Dedifferentiated amniotic fluid mesenchymal stem cell (primary cell): ENCODE data around the gene EGFLAM.
"Not testable (repeated sequence)": the region's sequence is repeated elsewhere in the genome, so short reads cannot be mapped to it uniquely, and the experiment has no call there.

Source experiments
- DNase-seq: peaks from one replicate; pipeline ENCODE4 v3.0.0-alpha.2; 2016; ENCODE audit errors: extremely low spot score

The EGFLAM gene

GRCh38 chr5:38375423-38375822 lies 117.1 kb downstream of the EGFLAM start:
- no peak for DNase-seq

GRCh38 chr5:38376404-38376803 lies 118.0 kb downstream of the EGFLAM start:
- no peak for DNase-seq

GRCh38 chr5:38378579-38378978 lies 120.2 kb downstream of the EGFLAM start:
- no peak for DNase-seq

- no peak for DNase-seq
Observed at GRCh38 chr5:38379350-38379937, 121.1 kb downstream of the EGFLAM start.

- DNase-seq = no peak
Observed at GRCh38 chr5:38380537-38380936, 122.2 kb downstream of the EGFLAM start.

DNA sequence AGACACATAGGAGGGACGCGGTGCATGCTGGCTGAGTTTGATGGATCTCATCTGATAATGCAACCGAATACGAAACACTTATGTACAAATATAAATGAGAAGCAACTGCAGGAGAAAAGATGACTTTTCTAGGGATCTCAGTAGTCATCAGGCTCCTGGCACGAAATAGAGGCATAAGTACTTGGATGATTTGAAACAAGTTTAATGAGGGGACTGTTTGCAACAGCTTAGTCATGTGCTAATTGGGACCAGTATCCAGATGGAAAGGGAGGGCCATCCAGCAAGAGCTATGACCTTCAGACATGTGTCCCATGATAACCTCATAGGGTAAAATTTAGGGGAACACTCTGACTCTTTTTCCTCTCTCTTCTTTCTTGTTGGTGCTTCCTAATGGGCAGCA lies 123.0 kb downstream of the EGFLAM start:
- DNase-seq = no peak

DNA sequence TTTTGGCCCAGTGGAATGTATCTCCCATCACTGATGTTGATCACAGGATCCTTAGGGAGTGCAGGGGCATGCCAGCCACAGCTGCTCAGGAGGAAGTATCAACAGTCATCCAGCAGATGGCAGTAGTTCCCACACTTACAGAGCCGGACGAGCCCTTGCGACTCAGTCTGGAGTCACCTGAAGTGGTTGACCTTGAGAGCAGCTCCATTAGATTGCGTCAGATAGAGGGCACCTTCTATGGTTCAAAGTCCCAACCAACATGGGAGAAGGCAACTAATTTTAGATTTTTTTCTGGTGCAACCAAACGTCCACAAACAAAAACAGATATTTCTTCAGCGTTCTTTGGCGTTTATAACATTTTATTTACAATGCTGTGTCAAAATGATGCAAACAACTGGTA lies 124.5 kb downstream of the EGFLAM start:
- DNase-seq = peak; percentile 58

DNA sequence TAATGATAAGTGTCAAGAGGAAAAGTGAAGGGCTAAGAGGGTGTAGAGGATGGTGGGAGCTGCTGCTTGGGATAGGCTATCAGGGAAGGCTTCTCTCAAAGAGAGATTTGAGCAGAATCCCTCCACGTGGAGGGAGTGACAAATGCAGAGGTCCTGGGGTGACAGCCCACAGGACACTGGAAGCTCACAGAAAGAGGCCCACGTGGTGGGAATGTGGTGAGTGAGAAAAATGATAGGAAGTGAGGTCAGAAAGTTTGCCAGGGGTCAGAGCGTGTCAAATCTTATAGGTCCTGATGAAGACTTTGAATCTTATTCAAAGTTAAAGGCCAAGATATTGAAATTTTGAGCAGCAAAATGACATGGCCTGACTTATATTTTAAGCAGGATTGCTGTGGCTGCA lies 125.3 kb downstream of the EGFLAM start:
- DNase-seq = no peak

GRCh38 chr5:38384396-38384795 lies 126.0 kb downstream of the EGFLAM start:
- no peak for DNase-seq

DNA sequence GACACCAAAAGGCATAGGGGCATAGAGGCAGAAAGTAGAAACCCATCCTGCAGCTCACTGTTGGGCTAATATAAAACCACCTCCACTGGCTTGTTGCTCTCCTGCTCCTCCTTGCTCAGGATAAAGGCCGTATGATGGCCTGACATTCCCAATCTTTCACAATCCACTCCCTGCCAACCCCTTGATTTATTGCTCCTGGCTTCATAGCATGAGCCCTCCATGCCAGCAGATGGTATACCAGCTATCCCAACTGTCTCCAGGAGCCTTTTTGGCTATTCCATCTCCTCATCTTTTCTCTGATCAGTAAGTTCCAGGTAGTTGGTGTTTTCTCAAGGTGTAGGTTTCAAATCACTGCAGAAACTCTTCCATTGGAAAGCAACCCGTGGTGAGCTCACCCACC lies 128.8 kb downstream of the EGFLAM start:
- no peak for DNase-seq

GRCh38 chr5:38393636-38394035 lies 135.3 kb downstream of the EGFLAM start:
- no peak for DNase-seq

DNA sequence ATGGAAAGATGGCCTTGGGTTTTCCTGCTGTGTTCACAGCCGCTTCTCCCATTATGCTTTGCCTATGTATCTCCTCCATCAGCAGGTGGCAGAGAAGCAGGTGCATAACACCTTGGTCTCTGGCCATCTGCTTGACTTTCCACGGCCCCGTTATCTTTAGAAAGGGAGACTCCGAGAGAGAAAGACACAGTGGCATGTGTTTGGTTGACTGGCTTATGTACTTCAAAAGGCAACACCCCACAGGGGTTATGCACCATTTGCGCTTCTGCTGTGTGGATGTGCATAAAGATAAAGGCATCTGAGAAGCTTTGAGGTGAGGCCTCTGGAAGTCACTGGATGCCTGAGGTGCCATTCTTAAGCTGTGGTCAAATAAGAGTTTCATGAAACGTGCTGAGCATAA lies 138.4 kb downstream of the EGFLAM start:
- DNase-seq = no peak

DNA sequence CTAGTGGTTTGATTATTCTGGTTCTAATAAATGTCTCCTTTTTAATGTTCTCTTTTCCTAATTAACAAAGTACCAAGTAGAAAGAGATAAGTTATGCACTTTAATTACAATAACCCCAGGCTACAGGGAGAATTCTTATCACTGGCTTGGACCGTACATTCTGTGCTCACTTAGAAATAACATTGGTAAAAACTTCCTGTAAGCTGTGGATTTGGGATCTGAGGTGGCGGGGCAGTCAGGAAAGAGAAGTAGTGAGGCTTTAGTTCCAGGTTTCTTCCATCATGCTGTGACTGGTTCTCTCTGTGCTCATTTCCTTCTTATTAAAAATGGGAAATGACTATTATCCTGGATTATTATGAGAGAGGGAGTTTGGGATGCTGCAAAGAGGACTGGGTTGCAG lies 142.0 kb downstream of the EGFLAM start:
- DNase-seq = no peak

GRCh38 chr5:38401145-38401544 lies 142.8 kb downstream of the EGFLAM start:
- no peak for DNase-seq

- DNase-seq = no peak
Observed at GRCh38 chr5:38403406-38403805, 145.0 kb downstream of the EGFLAM start.

GRCh38 chr5:38403877-38404635 lies 145.7 kb downstream of the EGFLAM start:
- DNase-seq = no peak

GRCh38 chr5:38404667-38405276 lies 146.4 kb downstream of the EGFLAM start:
- no peak for DNase-seq

GRCh38 chr5:38408446-38409198 lies 150.3 kb downstream of the EGFLAM start:
- DNase-seq = no peak

GRCh38 chr5:38410304-38410990 lies 152.1 kb downstream of the EGFLAM start:
- no peak for DNase-seq

DNA sequence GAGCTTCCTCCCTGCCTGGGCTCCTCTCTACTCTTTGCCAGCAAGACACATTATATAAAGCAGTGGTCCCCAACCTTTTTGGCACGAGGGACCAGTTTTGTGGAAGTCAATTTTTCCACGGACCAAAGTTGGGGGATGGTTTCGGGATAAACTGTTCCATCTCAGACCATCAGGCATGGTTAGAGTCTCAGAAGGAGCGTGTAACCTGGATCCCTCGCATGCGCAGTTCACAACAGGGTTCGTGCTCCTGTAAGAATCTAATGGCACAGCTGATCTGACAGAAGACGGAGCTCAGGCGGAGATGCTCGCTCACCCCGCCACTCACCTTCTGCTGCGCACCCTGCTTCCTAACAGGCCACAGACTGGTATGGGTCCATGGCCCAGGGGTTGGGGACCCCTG lies 155.3 kb downstream of the EGFLAM start:
- DNase-seq = no peak

GRCh38 chr5:38414348-38414747 lies 156.0 kb downstream of the EGFLAM start:
- no peak for DNase-seq

DNA sequence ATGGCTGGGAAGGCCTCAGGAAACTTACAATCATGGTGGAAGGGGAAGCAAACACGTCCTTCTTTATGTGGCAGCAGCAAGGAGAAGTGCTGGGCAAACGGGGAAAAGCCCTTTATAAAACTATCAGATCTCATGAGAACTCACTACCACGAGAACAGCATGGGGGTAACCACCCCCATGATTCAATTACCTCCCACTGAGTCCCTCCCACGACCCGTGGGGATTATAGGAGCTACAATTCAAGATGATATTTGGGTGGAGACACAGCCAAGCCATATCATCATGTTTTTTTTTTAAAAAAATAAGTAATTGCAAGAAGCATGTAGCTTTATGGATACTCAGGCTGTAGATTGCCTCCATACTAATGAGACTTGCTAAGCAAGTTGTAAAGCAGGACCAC lies 157.4 kb downstream of the EGFLAM start:
- not testable (repeated sequence) for DNase-seq
